Loucy (cell line): ENCODE data around the gene CD151.

Experiments
- CTCF ChIP-seq: fragments of 200-600 bp; sonication (generic); conservative IDR thresholded peaks from 2 replicates; pipeline ENCODE4 v1.5.1; 2014; ENCODE audit warnings: mild to moderate bottlenecking, antibody characterized with exemption, low read length
- EZH2phosphoT487 ChIP-seq: fragments of 200-600 bp; IDR thresholded peaks from 2 replicates; pipeline ENCODE4 v1.6.1; 2018; ENCODE audit warnings: antibody characterized with exemption, mild to moderate bottlenecking, moderate library complexity, borderline replicate concordance

DNA sequence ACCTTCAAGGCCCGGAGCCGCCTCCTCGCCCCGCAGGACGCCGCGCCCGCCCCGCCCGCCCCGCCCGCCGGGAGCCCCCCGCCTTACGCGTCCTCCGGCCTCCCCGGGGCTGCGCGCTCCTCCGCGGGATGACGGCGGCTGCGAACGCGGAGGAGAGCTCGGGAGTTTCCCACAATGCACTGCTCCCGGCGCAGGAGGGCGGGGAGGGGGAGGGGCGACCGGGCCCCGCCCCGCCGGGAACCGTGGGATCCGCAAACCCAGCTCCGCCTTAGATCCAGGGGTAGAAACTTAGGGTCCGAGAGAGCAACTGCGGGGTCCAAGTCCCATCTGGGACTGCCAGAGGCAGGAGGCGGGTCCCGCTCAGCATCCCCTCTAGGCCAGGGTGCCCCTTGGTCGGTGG lies 42.8 kb upstream of the CD151 start, which contains the start of gene CEND1:
- TF ChIP-seq CTCF (no peak), EZH2phosphoT487 (no peak)
